SK-N-SH (cell line): ENCODE results near the gene ZNF132. TPM values are rescaled to one million over a fixed set of nuclear protein-coding genes. Genes with fewer than 3 reads are reported as not detected.

Experiments
- CTCF ChIA-PET: fragments of 300-600, 350-600 bp; formaldehyde crosslinking; extraction: SDS; loops from one replicate; lab custom pipeline; 2021; lab: Yijun Ruan, JAX
- POLR2A ChIA-PET: fragments of 350-600 bp; sonication (Branson Sonifier 250); formaldehyde crosslinking; extraction: SDS; loops from one replicate; lab custom pipeline; 2020; ENCODE audit warnings: antibody characterized with exemption, inconsistent platforms; lab: Yijun Ruan, JAX
- DNase-seq: peaks from one replicate; pipeline ENCODE4 v3.0.0; 2012
- H2AFZ ChIP-seq: fragments of 200-600 bp; sonication (generic); 2 replicates; pipeline ENCODE4 v1.8.1; 2016; ENCODE audit warnings: antibody characterized with exemption, mild to moderate bottlenecking, low read depth
- H3F3A ChIP-seq: fragments of 200-600 bp; sonication (generic); replicated peaks from 2 replicates; pipeline ENCODE3; 2016; ENCODE audit warnings: antibody characterized with exemption, mild to moderate bottlenecking; ENCODE audit not compliant: insufficient read depth
- H3K27ac ChIP-seq, 2 experiments: fragments of 200-500 bp in 1 of 2; fragments of 200-600 bp in 1 of 2; sonication (Bioruptor generic) in 1 of 2; sonication (generic), shearing (Covaris generic) in 1 of 2; 2 replicates each; pipeline versions ENCODE4 v1.5.1 to v1.6.1; 2014 to 2016; ENCODE audit warnings: low read depth in 2 of 2, inconsistent platforms in 1 of 2, low read length in 1 of 2, mild to moderate bottlenecking in 1 of 2, mixed read lengths in 1 of 2
- H3K27me3 ChIP-seq: fragments of 200-600 bp; sonication (generic), shearing (Covaris generic); 2 replicates; pipeline ENCODE4 v1.6.1; 2016; ENCODE audit warnings: mixed run types; ENCODE audit not compliant: insufficient read depth
- H3K36me3 ChIP-seq, 2 experiments: fragments of 200-500 bp in 1 of 2; fragments of 200-600 bp in 1 of 2; sonication (Bioruptor generic) in 1 of 2; sonication (generic) in 1 of 2; replicated peaks in 1 of 2; 2 replicates each; pipeline versions ENCODE3 to v1.5.1; 2014 to 2016; ENCODE audit warnings: low read length in 1 of 2, mild to moderate bottlenecking in 1 of 2; ENCODE audit not compliant: insufficient read depth in 2 of 2, control insufficient read depth in 1 of 2
- H3K4me1 ChIP-seq, 2 experiments: fragments of 200-500 bp in 1 of 2; fragments of 200-600 bp in 1 of 2; sonication (Bioruptor generic) in 1 of 2; sonication (generic), shearing (Covaris generic) in 1 of 2; 2 replicates each; pipeline versions ENCODE4 v1.5.1 to v1.6.1; 2014 to 2016; ENCODE audit warnings: low read depth in 1 of 2, low read length in 1 of 2, mixed run types in 1 of 2; ENCODE audit not compliant: insufficient read depth in 2 of 2, control insufficient read depth in 1 of 2
- H3K4me2 ChIP-seq: fragments of 200-600 bp; sonication (generic), shearing (Covaris generic); 2 replicates; pipeline ENCODE4 v1.6.1; 2017; ENCODE audit warnings: mixed run types
- H3K4me3 ChIP-seq, 2 experiments: fragments of 200-500 bp in 1 of 2; fragments of 200-600 bp in 1 of 2; sonication (Bioruptor generic) in 1 of 2; sonication (generic), shearing (Covaris generic) in 1 of 2; 2 replicates each; pipeline versions ENCODE4 v1.5.1 to v1.8.1; 2014 to 2016; ENCODE audit warnings: low read depth in 2 of 2, inconsistent platforms in 1 of 2, low read length in 1 of 2, mild to moderate bottlenecking in 1 of 2, mixed read lengths in 1 of 2, moderate library complexity in 1 of 2
- H3K79me2 ChIP-seq: fragments of 200-600 bp; sonication (generic); 2 replicates; pipeline ENCODE4 v1.8.1; 2017; ENCODE audit warnings: mild to moderate bottlenecking; ENCODE audit not compliant: insufficient read depth
- H3K9ac ChIP-seq: fragments of 200-600 bp; sonication (generic); 2 replicates; pipeline ENCODE4 v1.6.1; 2017; ENCODE audit warnings: mixed run types
- H3K9me2 ChIP-seq: fragments of 200-600 bp; sonication (generic); 2 replicates; pipeline ENCODE4 v1.6.1; 2017; ENCODE audit warnings: mixed run types
- H3K9me3 ChIP-seq: fragments of 200-600 bp; sonication (generic); 2 replicates; pipeline ENCODE4 v1.6.1; 2017; ENCODE audit warnings: mixed run types, mild to moderate bottlenecking, moderate library complexity
- H4K20me1 ChIP-seq: fragments of 200-600 bp; sonication (generic); 2 replicates; pipeline ENCODE4 v1.6.1; 2017; ENCODE audit warnings: mild to moderate bottlenecking, mixed run types; ENCODE audit not compliant: insufficient read depth
- CHD2 ChIP-seq: fragments of 150-350 bp; IDR thresholded peaks from 2 replicates; pipeline ENCODE4 v1.6.1; 2018; ENCODE audit warnings: low read length; ENCODE audit not compliant: partially characterized antibody
- EZH2phosphoT487 ChIP-seq: fragments of 200-600 bp; sonication (generic); IDR thresholded peaks from 2 replicates; pipeline ENCODE4 v1.6.1; 2017; ENCODE audit warnings: low read depth, mixed run types, mild to moderate bottlenecking, antibody characterized with exemption, moderate library complexity, borderline replicate concordance
- GABPA ChIP-seq: IDR thresholded peaks from 2 replicates; pipeline ENCODE4 v1.4.0; 2012; ENCODE audit warnings: low read depth, mild to moderate bottlenecking
- JUND ChIP-seq: IDR thresholded peaks from 2 replicates; pipeline ENCODE4 v1.4.0; 2012
- MXI1 ChIP-seq: IDR thresholded peaks from 2 replicates; pipeline ENCODE4 v1.6.1; 2012; ENCODE audit warnings: mild to moderate bottlenecking, low read depth, low read length, improper control_type of control experiment
- NFIC ChIP-seq: IDR thresholded peaks from 2 replicates; pipeline ENCODE4 v1.4.0; 2012; ENCODE audit warnings: borderline replicate concordance
- NRF1 ChIP-seq: IDR thresholded peaks from 2 replicates; pipeline ENCODE4 v1.6.1; 2012; ENCODE audit warnings: low read depth, mild to moderate bottlenecking, low read length
- RAD21 ChIP-seq: IDR thresholded peaks from 2 replicates; pipeline ENCODE4 v1.6.1; 2012; ENCODE audit warnings: mild to moderate bottlenecking, low read length
- RXRA ChIP-seq: IDR thresholded peaks from 2 replicates; pipeline ENCODE4 v1.4.0; 2012; ENCODE audit warnings: low read depth, mild to moderate bottlenecking, borderline replicate concordance
- SIN3A ChIP-seq: IDR thresholded peaks from 2 replicates; pipeline ENCODE4 v1.6.1; 2012; ENCODE audit warnings: low read depth, mild to moderate bottlenecking, low read length, moderate library complexity, borderline replicate concordance
- SMC3 ChIP-seq: IDR thresholded peaks from 2 replicates; pipeline ENCODE4 v1.6.1; 2012; ENCODE audit warnings: low read depth, low read length, improper control_type of control experiment
- WGBS: methylation state at CpG from one replicate; pipeline ENCODE4 v1.1.6; 2017; ENCODE audit warnings: low lambda C conversion rate; 5-methylcytosine and 5-hydroxymethylcytosine counted together
- polyA plus RNA-seq, 3 experiments: library from polyadenylated mRNA; depleted of rRNA; stranded (reverse); fragments of >200 nt; gene quantifications; 2 replicates each; pipeline ENCODE4 v1.2.3, GENCODE V29; 2012
- TF ChIP-seq, protein P1 (sequence below): IDR thresholded peaks from 2 replicates; pipeline ENCODE4 v1.4.0; 2012; ENCODE audit warnings: low read depth
- TF ChIP-seq, protein P2 (sequence below): fragments of 200-600 bp; sonication (generic); IDR thresholded peaks from 2 replicates; pipeline ENCODE4 v1.6.1; 2017; ENCODE audit warnings: antibody characterized with exemption, mild to moderate bottlenecking, moderate library complexity
- TF ChIP-seq, protein P3 (sequence below): IDR thresholded peaks from 2 replicates; pipeline ENCODE4 v1.6.1; 2012; ENCODE audit warnings: mild to moderate bottlenecking, low read depth, low read length, moderate library complexity
- TF ChIP-seq, protein P4 (sequence below): IDR thresholded peaks from 2 replicates; pipeline ENCODE4 v1.4.0; 2012; ENCODE audit warnings: low read depth, borderline replicate concordance

The ZNF132 gene
- polyA plus RNA-seq, 1 of the 3 experiments (the other 2 are of a cell fraction), result 1.3 TPM

DNA sequence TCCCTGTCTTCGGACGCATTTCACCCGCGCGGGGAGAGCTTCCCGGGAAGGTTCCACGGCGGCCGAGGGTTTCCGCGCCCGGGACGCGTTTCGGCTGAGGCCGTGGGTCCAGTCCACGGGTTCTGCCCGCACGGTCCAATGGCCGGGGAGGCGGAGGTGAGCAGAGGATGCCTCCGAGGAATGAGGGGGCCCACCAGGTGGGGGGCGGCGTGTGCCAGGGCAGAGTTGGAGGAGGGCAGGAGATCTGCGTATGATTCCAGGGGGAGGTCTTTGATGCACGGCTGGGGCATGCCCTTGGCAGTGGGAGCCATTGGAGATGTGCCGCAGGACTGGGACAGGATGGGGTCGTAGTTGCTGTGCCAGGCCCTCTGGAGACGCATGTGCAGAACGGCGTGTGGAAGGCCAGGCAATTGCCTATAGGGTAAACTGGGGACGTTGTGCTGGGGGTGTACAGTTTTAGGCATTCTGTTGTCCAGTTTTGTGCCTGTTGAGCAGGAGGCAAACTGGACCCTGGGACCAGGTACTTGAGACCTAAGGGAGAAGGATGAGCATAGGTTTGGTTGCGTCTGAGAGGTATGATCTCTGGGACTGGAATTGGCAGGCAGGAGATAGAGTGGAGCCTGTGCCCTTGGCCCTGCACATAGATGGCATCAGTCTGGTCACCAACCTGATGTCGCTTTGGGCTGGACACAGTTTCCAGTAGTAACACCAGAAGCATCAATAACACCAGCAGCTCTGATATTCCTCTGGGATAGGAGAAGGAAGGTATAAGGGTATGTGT, 30.8 kb downstream of the ZNF132 start:
- H3K36me3 ChIP-seq, result peaks cover 0 to 3% of the 10 kb centered on the region in 2 experiments
- H4K20me1 ChIP-seq, result no peaks in the 10 kb centered on the region
- no peaks in the 10 kb centered on the region for H3K9me2 ChIP-seq
- TF ChIP-seq RAD21 (peak; percentile 3; the same call in 1 of the 2 replicates), SMC3 (no peak), JUND (no peak), NRF1 (peak; percentile 41; the same call in 1 of the 2 replicates), MXI1 (peak; percentile 17; the same call in 1 of the 2 replicates), GABPA (no peak), EZH2phosphoT487 (no peak), SIN3A (no peak), RXRA (no peak)
- TF ChIP-seq, protein P1, sequence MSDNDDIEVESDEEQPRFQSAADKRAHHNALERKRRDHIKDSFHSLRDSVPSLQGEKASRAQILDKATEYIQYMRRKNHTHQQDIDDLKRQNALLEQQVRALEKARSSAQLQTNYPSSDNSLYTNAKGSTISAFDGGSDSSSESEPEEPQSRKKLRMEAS, result peak; percentile 40; the same call in 1 of the 2 replicates
- H3F3A ChIP-seq, result peaks cover 10% of the 10 kb centered on the region
- peak overlapping the region; percentile 99 for H3K4me2 ChIP-seq
- H2AFZ ChIP-seq, result peak overlapping the region; percentile 86
- H3K9ac ChIP-seq, result peak overlapping the region; percentile 83
- H3K27ac ChIP-seq, result peak overlapping the region; percentile 57 to 86
- WGBS, result 2% methylated on average over 27 of the region's 34 CpGs
- no peaks in the 10 kb centered on the region for H3K27me3 ChIP-seq
- POLR2A ChIA-PET, result interaction anchor here (0.6 to 1.3 kb wide), 6 partner anchors 23 to 146 kb away, joined by 3 to 8 read pairs (median 4); partner anchors contain the start of genes CHMP2A, ZNF132, ZNF446 and ZNF497
- H3K9me3 ChIP-seq, result no peaks in the 10 kb centered on the region
- H3K79me2 ChIP-seq, result peaks cover 61% of the 10 kb centered on the region
- CTCF ChIA-PET, result no interaction called here
- DNase-seq, result peak; percentile 79
- H3K4me3 ChIP-seq, result peak overlapping the region; percentile 84 to 97
- peaks cover 0 to 25% of the 10 kb centered on the region in 2 experiments; a peak in 1 of 4 replicates for H3K4me1 ChIP-seq

DNA sequence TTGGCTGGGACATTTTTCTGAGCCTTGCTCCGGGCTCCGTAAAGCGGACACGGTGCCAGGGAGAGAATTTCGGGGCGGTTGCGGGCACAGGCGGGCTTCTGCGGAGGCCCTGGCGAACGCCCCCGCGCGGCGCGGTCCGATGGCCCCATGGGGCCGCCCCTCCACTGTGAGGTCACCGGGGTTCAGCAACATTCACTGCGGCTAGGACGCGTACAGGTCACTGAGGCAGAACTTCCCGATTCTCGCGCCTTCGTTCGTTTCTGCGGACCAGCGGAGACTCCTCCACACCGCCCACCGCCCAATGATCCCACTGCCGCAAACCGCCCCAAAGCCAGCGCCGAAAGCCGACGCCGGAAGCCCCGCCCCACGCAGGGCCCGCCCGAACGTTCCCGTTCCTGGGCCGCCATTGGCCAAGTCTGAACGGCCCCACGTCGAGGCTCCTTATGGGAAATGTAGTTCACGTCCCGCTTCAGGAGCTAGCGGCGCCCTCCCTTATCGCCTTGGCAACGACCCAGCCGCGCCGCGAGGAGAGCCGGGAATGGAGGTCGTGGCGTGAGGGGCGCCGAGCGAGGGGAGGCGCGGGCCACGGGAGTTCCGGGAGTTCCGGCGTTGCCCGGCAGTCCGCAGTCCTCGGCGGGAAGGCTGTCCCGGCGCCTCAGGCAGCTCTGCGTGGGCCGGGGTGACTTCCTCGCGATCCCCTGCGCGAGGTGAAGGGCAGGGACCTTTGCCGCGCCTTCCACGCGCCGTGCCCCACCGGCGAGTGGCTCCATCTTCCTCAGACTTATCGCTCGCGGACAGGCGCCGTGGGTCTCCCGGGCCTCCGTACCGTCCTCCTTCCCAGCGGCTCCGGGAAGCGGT, 31.6 kb downstream of the ZNF132 start, which contains the start of gene ZNF584:
ZNF584 (plus strand) TSS at position 498 of the 858 bp plus-strand sequence. CDS start 499 bp downstream, outside the sequence.
- 0% methylated on average over 12 of the region's 100 CpGs for WGBS
- H3K9ac ChIP-seq, result peak within 1 kb of the TSS; percentile 83
- CTCF ChIA-PET, result interaction anchor here (1.2 kb wide), 1 partner anchor 17 kb away, joined by 3 read pairs; no protein-coding TSS in a partner anchor
- peak within 1 kb of the TSS; percentile 86 for H2AFZ ChIP-seq
- H3K27me3 ChIP-seq, result no peaks in the 10 kb centered on the region
- peak within 1 kb of the TSS; percentile 99 for H3K4me2 ChIP-seq
- peaks cover 53% of the 10 kb centered on the region for H3K79me2 ChIP-seq
- H3F3A ChIP-seq, result peaks cover 10% of the 10 kb centered on the region
- peak within 1 kb of the TSS; percentile 57 to 88 for H3K27ac ChIP-seq
- H3K4me3 ChIP-seq, result peak within 1 kb of the TSS; percentile 84 to 97
- H3K36me3 ChIP-seq, result peaks cover 0 to 3% of the 10 kb centered on the region in 2 experiments
- POLR2A ChIA-PET, result interaction anchor here (0.6 to 1.2 kb wide), 5 partner anchors 24 to 146 kb away, joined by 3 to 4 read pairs (median 3); partner anchors contain the start of genes CHMP2A, ZNF446 and ZNF497
- H3K4me1 ChIP-seq, result peaks cover 0 to 25% of the 10 kb centered on the region in 2 experiments; a peak in 1 of 4 replicates
- H3K9me2 ChIP-seq, result no peaks in the 10 kb centered on the region
- H4K20me1 ChIP-seq, result no peaks in the 10 kb centered on the region
- H3K9me3 ChIP-seq, result no peaks in the 10 kb centered on the region
- DNase-seq, result peak; percentile 97
- TF ChIP-seq, protein P2, sequence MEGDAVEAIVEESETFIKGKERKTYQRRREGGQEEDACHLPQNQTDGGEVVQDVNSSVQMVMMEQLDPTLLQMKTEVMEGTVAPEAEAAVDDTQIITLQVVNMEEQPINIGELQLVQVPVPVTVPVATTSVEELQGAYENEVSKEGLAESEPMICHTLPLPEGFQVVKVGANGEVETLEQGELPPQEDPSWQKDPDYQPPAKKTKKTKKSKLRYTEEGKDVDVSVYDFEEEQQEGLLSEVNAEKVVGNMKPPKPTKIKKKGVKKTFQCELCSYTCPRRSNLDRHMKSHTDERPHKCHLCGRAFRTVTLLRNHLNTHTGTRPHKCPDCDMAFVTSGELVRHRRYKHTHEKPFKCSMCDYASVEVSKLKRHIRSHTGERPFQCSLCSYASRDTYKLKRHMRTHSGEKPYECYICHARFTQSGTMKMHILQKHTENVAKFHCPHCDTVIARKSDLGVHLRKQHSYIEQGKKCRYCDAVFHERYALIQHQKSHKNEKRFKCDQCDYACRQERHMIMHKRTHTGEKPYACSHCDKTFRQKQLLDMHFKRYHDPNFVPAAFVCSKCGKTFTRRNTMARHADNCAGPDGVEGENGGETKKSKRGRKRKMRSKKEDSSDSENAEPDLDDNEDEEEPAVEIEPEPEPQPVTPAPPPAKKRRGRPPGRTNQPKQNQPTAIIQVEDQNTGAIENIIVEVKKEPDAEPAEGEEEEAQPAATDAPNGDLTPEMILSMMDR, result peak; percentile 42; the same call in 1 of the 2 replicates
- TF ChIP-seq, protein P3, sequence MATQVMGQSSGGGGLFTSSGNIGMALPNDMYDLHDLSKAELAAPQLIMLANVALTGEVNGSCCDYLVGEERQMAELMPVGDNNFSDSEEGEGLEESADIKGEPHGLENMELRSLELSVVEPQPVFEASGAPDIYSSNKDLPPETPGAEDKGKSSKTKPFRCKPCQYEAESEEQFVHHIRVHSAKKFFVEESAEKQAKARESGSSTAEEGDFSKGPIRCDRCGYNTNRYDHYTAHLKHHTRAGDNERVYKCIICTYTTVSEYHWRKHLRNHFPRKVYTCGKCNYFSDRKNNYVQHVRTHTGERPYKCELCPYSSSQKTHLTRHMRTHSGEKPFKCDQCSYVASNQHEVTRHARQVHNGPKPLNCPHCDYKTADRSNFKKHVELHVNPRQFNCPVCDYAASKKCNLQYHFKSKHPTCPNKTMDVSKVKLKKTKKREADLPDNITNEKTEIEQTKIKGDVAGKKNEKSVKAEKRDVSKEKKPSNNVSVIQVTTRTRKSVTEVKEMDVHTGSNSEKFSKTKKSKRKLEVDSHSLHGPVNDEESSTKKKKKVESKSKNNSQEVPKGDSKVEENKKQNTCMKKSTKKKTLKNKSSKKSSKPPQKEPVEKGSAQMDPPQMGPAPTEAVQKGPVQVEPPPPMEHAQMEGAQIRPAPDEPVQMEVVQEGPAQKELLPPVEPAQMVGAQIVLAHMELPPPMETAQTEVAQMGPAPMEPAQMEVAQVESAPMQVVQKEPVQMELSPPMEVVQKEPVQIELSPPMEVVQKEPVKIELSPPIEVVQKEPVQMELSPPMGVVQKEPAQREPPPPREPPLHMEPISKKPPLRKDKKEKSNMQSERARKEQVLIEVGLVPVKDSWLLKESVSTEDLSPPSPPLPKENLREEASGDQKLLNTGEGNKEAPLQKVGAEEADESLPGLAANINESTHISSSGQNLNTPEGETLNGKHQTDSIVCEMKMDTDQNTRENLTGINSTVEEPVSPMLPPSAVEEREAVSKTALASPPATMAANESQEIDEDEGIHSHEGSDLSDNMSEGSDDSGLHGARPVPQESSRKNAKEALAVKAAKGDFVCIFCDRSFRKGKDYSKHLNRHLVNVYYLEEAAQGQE, result no peak
- TF ChIP-seq, protein P4, sequence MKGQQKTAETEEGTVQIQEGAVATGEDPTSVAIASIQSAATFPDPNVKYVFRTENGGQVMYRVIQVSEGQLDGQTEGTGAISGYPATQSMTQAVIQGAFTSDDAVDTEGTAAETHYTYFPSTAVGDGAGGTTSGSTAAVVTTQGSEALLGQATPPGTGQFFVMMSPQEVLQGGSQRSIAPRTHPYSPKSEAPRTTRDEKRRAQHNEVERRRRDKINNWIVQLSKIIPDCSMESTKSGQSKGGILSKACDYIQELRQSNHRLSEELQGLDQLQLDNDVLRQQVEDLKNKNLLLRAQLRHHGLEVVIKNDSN, result no peak
- peak; percentile 73; the same call in 1 of the 2 replicates for TF ChIP-seq SIN3A
- peak; percentile 59 for TF ChIP-seq NFIC
- peak; percentile 75 for TF ChIP-seq CHD2
- TF ChIP-seq RXRA, result no peak
- no peak for TF ChIP-seq RAD21
